Testis (tissue), 2 donors: ENCODE data around the gene DMD.

Source experiments
- POLR2A ChIP-seq: fragments of 450-650 bp; IDR thresholded peaks from one replicate; pipeline ENCODE4 v1.6.1; 2017; ENCODE audit warnings: antibody characterized with exemption, mild to moderate bottlenecking, moderate library complexity
- TF ChIP-seq, protein P1 (sequence below), 3 experiments: fragments of 450-650 bp in 2 of 3; fragments of 200-600 bp in 1 of 3; sonication (generic) in 1 of 3; IDR thresholded peaks; one replicate each; pipeline ENCODE4 v1.5.1; 2016 to 2019; ENCODE audit warnings: antibody characterized with exemption in 3 of 3, mild to moderate bottlenecking in 2 of 3, moderate library complexity in 1 of 3

DNA sequence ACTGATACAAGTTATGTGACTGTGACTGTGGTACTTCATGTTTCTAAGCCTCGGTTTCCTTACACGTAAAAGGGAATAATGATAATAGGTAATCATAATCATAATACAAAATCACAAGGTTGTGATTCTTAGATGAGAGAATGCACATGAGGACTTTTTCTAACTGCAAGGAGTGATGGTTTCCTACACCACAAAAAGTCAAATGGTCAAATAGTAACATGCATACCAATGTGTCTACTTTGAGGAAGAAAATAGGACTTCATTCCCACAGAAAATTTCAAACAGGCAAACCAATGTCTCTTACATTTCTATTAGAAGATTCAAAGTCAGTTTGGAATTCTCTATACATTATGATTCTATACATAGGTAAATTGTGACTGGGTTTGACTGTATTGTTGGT is 1770.8 kb downstream of the DMD start:
- TF ChIP-seq, protein P1, sequence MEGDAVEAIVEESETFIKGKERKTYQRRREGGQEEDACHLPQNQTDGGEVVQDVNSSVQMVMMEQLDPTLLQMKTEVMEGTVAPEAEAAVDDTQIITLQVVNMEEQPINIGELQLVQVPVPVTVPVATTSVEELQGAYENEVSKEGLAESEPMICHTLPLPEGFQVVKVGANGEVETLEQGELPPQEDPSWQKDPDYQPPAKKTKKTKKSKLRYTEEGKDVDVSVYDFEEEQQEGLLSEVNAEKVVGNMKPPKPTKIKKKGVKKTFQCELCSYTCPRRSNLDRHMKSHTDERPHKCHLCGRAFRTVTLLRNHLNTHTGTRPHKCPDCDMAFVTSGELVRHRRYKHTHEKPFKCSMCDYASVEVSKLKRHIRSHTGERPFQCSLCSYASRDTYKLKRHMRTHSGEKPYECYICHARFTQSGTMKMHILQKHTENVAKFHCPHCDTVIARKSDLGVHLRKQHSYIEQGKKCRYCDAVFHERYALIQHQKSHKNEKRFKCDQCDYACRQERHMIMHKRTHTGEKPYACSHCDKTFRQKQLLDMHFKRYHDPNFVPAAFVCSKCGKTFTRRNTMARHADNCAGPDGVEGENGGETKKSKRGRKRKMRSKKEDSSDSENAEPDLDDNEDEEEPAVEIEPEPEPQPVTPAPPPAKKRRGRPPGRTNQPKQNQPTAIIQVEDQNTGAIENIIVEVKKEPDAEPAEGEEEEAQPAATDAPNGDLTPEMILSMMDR (IDR thresholded peaks at IDR 0.05), result no peak
- no peak for TF ChIP-seq POLR2A
